Measurements from ENCODE around the gene SRC. TPM values are rescaled to one million over a fixed set of nuclear protein-coding genes. Genes with fewer than 3 reads are reported as not detected.

Gene SRC
- total RNA-seq, 5 donors from 2014 or later (not counting 1 experiment from before 2014, with no cell fraction given): 1.4 to 4.5 (median 2.0) TPM

DNA sequence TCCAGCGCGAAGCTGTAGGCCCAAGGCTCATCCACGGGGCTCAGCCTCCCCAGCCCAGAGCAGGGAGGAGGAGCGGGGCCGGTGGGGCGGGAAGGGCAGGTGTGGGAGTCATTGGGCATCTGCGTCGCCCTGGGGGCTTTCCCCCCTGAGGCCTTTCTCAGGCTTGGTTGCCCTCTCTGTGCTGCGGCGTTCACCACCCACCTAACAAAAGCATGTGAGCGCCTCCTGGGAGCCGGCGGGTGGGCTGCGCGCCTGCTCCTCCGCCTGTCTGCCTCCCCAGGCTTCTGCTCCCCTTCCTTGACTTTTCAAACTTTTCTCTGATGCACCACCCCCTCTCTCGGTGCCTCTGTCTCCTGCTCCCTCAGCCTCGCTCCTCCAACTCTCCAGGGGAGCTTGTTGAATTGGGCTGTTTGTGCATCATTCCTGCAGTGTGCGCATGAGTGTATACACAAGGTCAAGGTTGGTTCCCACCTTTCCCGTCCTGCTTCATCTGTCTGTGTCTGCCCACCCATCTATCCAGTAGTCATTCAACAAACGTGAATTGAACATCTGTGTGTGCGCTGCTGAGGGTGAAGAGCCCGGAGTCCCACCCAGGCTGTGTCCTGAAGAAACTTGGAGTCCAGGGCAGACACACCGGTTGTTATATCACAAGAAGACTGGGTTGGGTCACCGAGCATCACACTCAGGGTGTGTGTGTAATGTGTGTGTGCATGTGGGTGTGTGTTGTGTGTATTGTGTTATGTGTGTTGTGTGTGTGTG, 92.7 kb downstream of the SRC start:
- no peaks in the 10 kb centered on the region for H3K4me1 ChIP-seq (ENCODE audit: control insufficient read depth in 1 of 2, extremely low read depth in 1 of 2, insufficient read depth in 2 of 2, low read length in 2 of 2)
- 87% methylated on average over 6 of the region's 25 CpGs for WGBS (ENCODE audit: insufficient coverage)
- CTCF ChIA-PET: no interaction called here
- H3K9me3 ChIP-seq: no peaks in the 10 kb centered on the region
- Mint-ChIP-seq H3K4me1 (no peaks in the 10 kb centered on the region), H3K36me3 (no peaks in the 10 kb centered on the region), H3K27ac (no peak overlapping the region), H3K4me3 (no peak overlapping the region), H3K9me3 (no peaks in the 10 kb centered on the region), H3K27me3 (peaks cover 3 to 12% of the 10 kb centered on the region in 2 donors)
- H3K27me3 ChIP-seq (replicated peaks in 1 of 2; ENCODE audit: control insufficient read depth in 2 of 2, extremely low read depth in 1 of 2, insufficient read depth in 2 of 2, low read length in 1 of 2): peaks cover 0 to 27% of the 10 kb centered on the region in 2 experiments
- no peak for DNase-seq
- no peak overlapping the region for H3K27ac ChIP-seq (ENCODE audit: low read length)
- POLR2A ChIA-PET: no interaction called here
- no peak overlapping the region for H3K4me3 ChIP-seq (ENCODE audit: control insufficient read depth in 1 of 2, extremely low read depth in 1 of 2, low read length in 1 of 2)
- no peaks in the 10 kb centered on the region for H3K36me3 ChIP-seq (ENCODE audit: control insufficient read depth in 2 of 2, extremely low read depth in 1 of 2, insufficient read depth in 1 of 2, low read length in 1 of 2)
- no peak for ATAC-seq (replicated peaks in 1 of 4)

DNA sequence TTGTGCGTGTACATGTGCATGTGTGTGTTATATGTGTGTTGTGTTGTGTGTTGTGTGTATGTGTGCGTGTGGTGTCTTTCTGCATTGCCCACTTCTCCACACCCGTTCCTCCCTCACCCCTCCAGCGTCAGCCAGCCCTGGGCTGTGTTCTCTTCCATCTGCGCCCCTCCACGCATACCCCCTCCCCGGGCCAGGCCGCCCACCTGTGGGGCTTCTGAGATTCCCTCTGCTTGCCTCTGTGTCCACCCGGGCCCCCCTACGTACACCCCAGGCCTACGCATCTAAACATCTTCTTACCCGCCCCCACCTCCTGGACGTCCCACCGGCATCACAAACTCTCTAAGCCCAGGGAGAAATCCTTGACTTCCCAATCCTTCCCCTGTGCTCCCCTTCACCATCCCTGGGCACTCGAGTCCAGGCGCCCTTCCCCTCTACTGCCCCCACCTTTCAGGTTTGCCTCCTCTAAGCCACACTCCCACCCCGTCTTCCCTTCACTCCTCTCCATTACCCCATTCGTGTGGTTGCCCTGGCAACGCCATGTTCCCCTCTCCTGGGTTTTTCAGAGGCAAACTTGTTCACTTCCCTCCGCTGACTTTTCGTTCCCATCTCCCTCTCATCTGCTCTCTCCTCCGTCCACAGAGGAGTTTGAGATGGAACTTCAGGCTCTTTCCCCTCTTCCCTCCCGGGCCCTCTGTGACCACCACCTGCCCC, 93.4 kb downstream of the SRC start:
- CTCF ChIA-PET: no interaction called here
- Mint-ChIP-seq H3K27me3 (peaks cover 3 to 13% of the 10 kb centered on the region in 2 donors), H3K27ac (no peak overlapping the region), H3K4me1 (no peaks in the 10 kb centered on the region), H3K9me3 (no peaks in the 10 kb centered on the region), H3K4me3 (no peak overlapping the region), H3K36me3 (no peaks in the 10 kb centered on the region)
- H3K27me3 ChIP-seq (replicated peaks in 1 of 2; ENCODE audit: control insufficient read depth in 2 of 2, extremely low read depth in 1 of 2, insufficient read depth in 2 of 2, low read length in 1 of 2): peaks cover 0 to 27% of the 10 kb centered on the region in 2 experiments
- H3K4me3 ChIP-seq (ENCODE audit: control insufficient read depth in 1 of 2, extremely low read depth in 1 of 2, low read length in 1 of 2): no peak overlapping the region
- DNase-seq: no peak
- no peak overlapping the region for H3K27ac ChIP-seq (ENCODE audit: low read length)
- WGBS (ENCODE audit: insufficient coverage): 82% methylated on average over 20 of the region's 23 CpGs
- no peaks in the 10 kb centered on the region for H3K36me3 ChIP-seq (ENCODE audit: control insufficient read depth in 2 of 2, extremely low read depth in 1 of 2, insufficient read depth in 1 of 2, low read length in 1 of 2)
- no peak for ATAC-seq (replicated peaks in 1 of 4)
- no peaks in the 10 kb centered on the region for H3K9me3 ChIP-seq
- POLR2A ChIA-PET: no interaction called here
- H3K4me1 ChIP-seq (ENCODE audit: control insufficient read depth in 1 of 2, extremely low read depth in 1 of 2, insufficient read depth in 2 of 2, low read length in 2 of 2): no peaks in the 10 kb centered on the region

DNA sequence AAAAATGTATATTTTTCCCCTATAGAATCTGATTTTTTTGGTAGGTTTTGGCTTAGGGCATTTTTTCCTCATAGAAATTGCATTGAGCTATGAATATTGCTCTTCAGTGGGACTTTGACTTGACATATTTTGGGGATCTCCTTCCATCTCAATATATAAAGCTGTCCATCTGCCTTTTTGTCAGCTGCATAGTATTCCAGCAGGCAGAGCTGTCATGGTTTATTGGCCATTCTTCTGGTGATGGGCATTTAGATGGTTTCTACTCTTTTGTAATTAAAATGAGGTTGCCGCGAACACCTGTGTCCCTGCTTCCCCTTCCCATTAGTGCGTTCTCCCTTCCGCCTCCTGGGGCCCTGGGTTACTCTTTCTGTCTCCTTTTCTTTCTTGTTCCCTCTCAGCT, 95.1 kb downstream of the SRC start:
- Histone ChIP-seq H3K27ac (ENCODE audit: low read length) (no peak overlapping the region), H3K9me3 (no peaks in the 10 kb centered on the region), H3K36me3 (ENCODE audit: control insufficient read depth in 2 of 2, extremely low read depth in 1 of 2, insufficient read depth in 1 of 2, low read length in 1 of 2) (no peaks in the 10 kb centered on the region), H3K27me3 (replicated peaks in 1 of 2; ENCODE audit: control insufficient read depth in 2 of 2, extremely low read depth in 1 of 2, insufficient read depth in 2 of 2, low read length in 1 of 2) (peaks cover 0 to 25% of the 10 kb centered on the region in 2 experiments), H3K4me1 (ENCODE audit: control insufficient read depth in 1 of 2, extremely low read depth in 1 of 2, insufficient read depth in 2 of 2, low read length in 2 of 2) (no peaks in the 10 kb centered on the region), H3K4me3 (ENCODE audit: control insufficient read depth in 1 of 2, extremely low read depth in 1 of 2, low read length in 1 of 2) (no peak overlapping the region)
- no peaks in the 10 kb centered on the region for H3K36me3 Mint-ChIP-seq
- H3K27ac Mint-ChIP-seq: no peak overlapping the region
- POLR2A ChIA-PET: no interaction called here
- CTCF ChIA-PET: no interaction called here
- no peak overlapping the region for H3K4me3 Mint-ChIP-seq
- no peaks in the 10 kb centered on the region for H3K4me1 Mint-ChIP-seq
- ATAC-seq (replicated peaks in 1 of 4): no peak
- 100% methylated on average over 1 of the region's 4 CpGs for WGBS (ENCODE audit: insufficient coverage)
- DNase-seq: no peak
- peaks cover 3 to 14% of the 10 kb centered on the region in 2 donors for H3K27me3 Mint-ChIP-seq
- no peaks in the 10 kb centered on the region for H3K9me3 Mint-ChIP-seq

DNA sequence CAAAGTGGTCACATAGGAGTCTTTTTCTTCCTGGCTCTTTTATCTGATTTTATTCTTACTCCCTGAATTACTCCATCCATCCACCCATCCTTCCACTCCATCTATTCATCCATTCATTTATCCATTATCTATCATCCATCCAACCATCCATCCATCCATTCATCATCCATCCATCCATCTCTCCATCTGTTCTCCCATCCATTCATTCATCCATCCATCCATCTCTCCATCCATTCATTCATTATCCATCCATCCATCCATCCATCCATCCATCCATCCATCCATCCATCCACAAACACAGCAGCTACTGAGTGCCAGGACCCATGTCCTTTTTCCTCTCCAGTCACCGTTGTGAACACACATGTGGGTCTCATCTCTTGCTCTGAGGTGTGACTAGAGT, 96.6 kb downstream of the SRC start:
- H3K9me3 ChIP-seq: no peaks in the 10 kb centered on the region
- H3K27me3 ChIP-seq (replicated peaks in 1 of 2; ENCODE audit: control insufficient read depth in 2 of 2, extremely low read depth in 1 of 2, insufficient read depth in 2 of 2, low read length in 1 of 2): peaks cover 0 to 20% of the 10 kb centered on the region in 2 experiments
- ChIA-PET CTCF (no interaction called here), POLR2A (no interaction called here)
- no peak overlapping the region for H3K4me3 ChIP-seq (ENCODE audit: control insufficient read depth in 1 of 2, extremely low read depth in 1 of 2, low read length in 1 of 2)
- no peaks in the 10 kb centered on the region for H3K4me1 Mint-ChIP-seq
- no peak overlapping the region for H3K4me3 Mint-ChIP-seq
- DNase-seq: no peak
- ATAC-seq (replicated peaks in 1 of 4): no peak
- H3K36me3 Mint-ChIP-seq: no peaks in the 10 kb centered on the region
- no CpG with 5 or more reads among the region's 1 CpG for WGBS (ENCODE audit: insufficient coverage)
- H3K4me1 ChIP-seq (ENCODE audit: control insufficient read depth in 1 of 2, extremely low read depth in 1 of 2, insufficient read depth in 2 of 2, low read length in 2 of 2): no peaks in the 10 kb centered on the region
- H3K9me3 Mint-ChIP-seq: no peaks in the 10 kb centered on the region
- peaks cover 3 to 11% of the 10 kb centered on the region in 2 donors for H3K27me3 Mint-ChIP-seq
- no peaks in the 10 kb centered on the region for H3K36me3 ChIP-seq (ENCODE audit: control insufficient read depth in 2 of 2, extremely low read depth in 1 of 2, insufficient read depth in 1 of 2, low read length in 1 of 2)
- no peak overlapping the region for H3K27ac Mint-ChIP-seq
- H3K27ac ChIP-seq (ENCODE audit: low read length): no peak overlapping the region

DNA sequence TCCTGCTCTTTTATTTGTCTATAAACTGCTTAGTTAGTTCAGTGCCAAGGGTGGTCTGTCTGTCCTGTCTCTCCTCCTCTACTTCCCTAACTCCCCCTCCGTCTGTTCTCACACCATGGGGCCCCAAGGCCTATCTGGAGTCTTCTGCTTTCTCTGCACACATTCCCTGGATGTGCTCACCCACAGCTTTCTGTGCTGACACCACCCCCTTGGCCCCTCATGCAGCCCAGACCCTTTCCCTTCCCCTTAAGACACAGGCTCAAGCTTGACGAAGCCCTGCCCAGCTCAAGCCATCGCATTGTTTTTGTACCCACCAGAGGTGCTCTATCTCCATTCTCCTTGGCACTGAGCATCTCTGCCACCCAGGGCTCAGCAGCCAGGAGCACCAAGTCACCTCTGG, 97.0 kb downstream of the SRC start:
- peaks cover 3 to 9% of the 10 kb centered on the region in 2 donors for H3K27me3 Mint-ChIP-seq
- no peaks in the 10 kb centered on the region for H3K4me1 Mint-ChIP-seq
- H3K9me3 Mint-ChIP-seq: no peaks in the 10 kb centered on the region
- no peak overlapping the region for H3K27ac Mint-ChIP-seq
- Histone ChIP-seq H3K9me3 (no peaks in the 10 kb centered on the region), H3K27me3 (replicated peaks in 1 of 2; ENCODE audit: control insufficient read depth in 2 of 2, extremely low read depth in 1 of 2, insufficient read depth in 2 of 2, low read length in 1 of 2) (peaks cover 0 to 17% of the 10 kb centered on the region in 2 experiments), H3K27ac (ENCODE audit: low read length) (no peak overlapping the region), H3K4me3 (ENCODE audit: control insufficient read depth in 1 of 2, extremely low read depth in 1 of 2, low read length in 1 of 2) (no peak overlapping the region), H3K4me1 (ENCODE audit: control insufficient read depth in 1 of 2, extremely low read depth in 1 of 2, insufficient read depth in 2 of 2, low read length in 2 of 2) (no peaks in the 10 kb centered on the region), H3K36me3 (ENCODE audit: control insufficient read depth in 2 of 2, extremely low read depth in 1 of 2, insufficient read depth in 1 of 2, low read length in 1 of 2) (no peaks in the 10 kb centered on the region)
- H3K4me3 Mint-ChIP-seq: no peak overlapping the region
- ChIA-PET CTCF (no interaction called here), POLR2A (no interaction called here)
- 87% methylated on average over 3 of the region's 3 CpGs for WGBS (ENCODE audit: insufficient coverage)
- no peak for ATAC-seq (replicated peaks in 1 of 4)
- no peak for DNase-seq
- no peaks in the 10 kb centered on the region for H3K36me3 Mint-ChIP-seq

DNA sequence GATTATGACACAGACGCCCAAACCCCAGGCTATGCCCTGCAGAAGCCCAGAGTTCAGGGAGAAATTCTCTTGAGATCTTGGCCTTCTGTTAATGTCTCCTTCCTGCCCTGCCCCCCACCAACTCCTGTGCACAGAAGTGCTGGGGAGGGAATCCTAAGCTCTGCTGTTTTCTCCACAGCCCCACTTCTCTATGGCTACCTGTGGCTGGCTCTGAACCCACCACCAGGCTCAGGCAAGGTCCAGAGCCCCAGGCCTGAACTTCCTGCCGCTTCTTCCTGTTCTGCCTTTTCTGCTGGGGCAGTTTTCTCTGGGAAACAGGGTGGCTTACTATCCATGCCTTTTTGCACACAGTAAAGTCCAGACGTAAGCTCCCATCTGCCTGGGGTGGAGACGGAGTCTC, 97.7 kb downstream of the SRC start:
- H3K27ac Mint-ChIP-seq: no peak overlapping the region
- Histone ChIP-seq H3K36me3 (ENCODE audit: control insufficient read depth in 2 of 2, extremely low read depth in 1 of 2, insufficient read depth in 1 of 2, low read length in 1 of 2) (no peaks in the 10 kb centered on the region), H3K9me3 (no peaks in the 10 kb centered on the region), H3K4me3 (ENCODE audit: control insufficient read depth in 1 of 2, extremely low read depth in 1 of 2, low read length in 1 of 2) (no peak overlapping the region), H3K4me1 (ENCODE audit: control insufficient read depth in 1 of 2, extremely low read depth in 1 of 2, insufficient read depth in 2 of 2, low read length in 2 of 2) (no peaks in the 10 kb centered on the region), H3K27me3 (replicated peaks in 1 of 2; ENCODE audit: control insufficient read depth in 2 of 2, extremely low read depth in 1 of 2, insufficient read depth in 2 of 2, low read length in 1 of 2) (peaks cover 0 to 17% of the 10 kb centered on the region in 2 experiments), H3K27ac (ENCODE audit: low read length) (no peak overlapping the region)
- 80% methylated on average over 2 of the region's 4 CpGs for WGBS (ENCODE audit: insufficient coverage)
- no peak for ATAC-seq (replicated peaks in 1 of 4)
- no peaks in the 10 kb centered on the region for H3K4me1 Mint-ChIP-seq
- POLR2A ChIA-PET: no interaction called here
- H3K27me3 Mint-ChIP-seq: peaks cover 3 to 8% of the 10 kb centered on the region in 2 donors
- DNase-seq: no peak
- no peaks in the 10 kb centered on the region for H3K36me3 Mint-ChIP-seq
- H3K9me3 Mint-ChIP-seq: no peaks in the 10 kb centered on the region
- CTCF ChIA-PET: no interaction called here
- H3K4me3 Mint-ChIP-seq: no peak overlapping the region
